ENCODE data around the gene PRND.
"Not testable (repeated sequence)": the region's sequence is repeated elsewhere in the genome, so short reads cannot be mapped to it uniquely, and the experiment has no call there.

Gene PRND

DNA sequence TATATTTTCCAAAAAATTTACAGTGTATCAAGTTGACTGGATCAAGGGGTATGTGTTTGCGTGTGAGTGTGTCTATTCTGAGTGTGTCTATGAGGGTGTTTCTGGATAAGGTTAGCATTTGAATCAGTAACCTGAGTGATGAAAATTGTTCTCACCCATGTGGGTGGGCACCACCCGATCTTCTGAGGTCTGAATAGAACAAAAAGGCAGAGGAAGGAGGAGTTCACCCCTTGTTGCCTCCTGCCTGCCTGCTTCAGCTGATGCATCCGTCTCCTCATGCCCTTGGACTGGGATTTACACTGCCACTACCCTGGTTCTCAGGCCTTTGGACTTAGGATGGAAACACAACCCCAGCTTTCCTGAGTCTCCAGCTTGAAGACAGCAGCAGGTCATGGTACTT is 13.7 kb upstream of the PRND start:
- in situ Hi-C loops (cut with MboI; ENCODE audit: low sequenced_read_pairs) = no loop called here

DNA sequence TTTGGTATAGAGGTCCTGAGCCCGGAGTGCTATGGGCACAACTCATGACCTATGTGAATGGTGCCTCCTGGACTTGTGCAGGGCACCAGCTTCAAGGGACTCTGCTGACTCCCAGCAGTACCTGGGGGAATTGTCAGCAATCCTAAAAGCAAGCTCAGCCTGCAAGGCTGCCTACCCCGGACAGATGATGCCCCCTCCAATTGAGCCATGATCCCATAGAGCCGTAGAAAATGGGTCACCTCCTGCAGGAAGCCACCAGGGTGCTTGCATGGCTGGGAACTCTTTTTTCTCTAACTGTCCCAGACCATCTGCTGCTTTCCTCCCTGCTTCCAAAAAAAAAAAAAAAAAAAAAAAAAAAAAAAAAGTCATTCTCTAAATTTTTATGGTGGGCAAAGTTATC is 12.9 kb upstream of the PRND start:
- in situ Hi-C loops (cut with MboI; ENCODE audit: low sequenced_read_pairs) = no loop called here

DNA sequence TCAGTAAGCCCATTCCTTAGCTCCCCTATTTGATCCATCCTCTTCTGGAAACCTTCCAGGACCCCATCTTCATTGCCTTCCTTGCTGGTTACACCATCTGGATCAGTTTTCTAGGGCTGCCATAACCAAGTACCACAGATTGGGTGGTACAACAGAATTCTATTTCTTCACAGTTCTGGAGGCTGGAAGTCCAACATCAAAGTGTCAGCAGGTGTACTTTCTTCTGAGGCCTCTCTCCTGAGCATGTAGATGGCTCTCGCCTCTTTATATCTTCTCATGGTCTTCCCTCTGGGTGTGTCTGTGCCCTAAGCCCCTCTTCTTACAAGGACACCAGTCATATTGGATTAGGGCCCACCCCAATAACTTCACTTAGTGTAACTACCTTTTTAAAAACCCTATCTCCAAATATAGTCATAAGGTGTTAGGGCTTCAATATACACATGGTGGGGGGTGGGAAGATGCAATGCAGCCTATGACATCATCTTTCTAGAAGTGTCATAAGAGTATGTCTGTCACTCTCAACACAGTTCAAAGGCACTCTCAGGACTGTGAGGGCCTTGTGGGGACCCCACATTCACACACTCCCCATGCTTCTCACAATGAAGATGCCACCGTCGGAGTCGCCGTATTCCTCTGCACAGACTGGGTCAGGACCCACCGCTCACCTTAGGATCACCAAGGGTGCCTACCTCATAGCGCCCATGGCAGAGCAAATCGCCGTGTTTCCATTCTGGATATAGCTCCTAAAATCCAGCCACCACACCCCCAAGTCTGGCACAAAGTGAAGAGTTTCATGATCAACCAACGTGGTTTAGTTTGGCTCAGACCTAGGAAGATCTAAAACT is 12.2 kb upstream of the PRND start:
- in situ Hi-C loops (cut with MboI; ENCODE audit: low sequenced_read_pairs) = loop anchor here (10.0 kb wide), 1 partner anchor 105 kb away; no protein-coding TSS in a partner anchor

DNA sequence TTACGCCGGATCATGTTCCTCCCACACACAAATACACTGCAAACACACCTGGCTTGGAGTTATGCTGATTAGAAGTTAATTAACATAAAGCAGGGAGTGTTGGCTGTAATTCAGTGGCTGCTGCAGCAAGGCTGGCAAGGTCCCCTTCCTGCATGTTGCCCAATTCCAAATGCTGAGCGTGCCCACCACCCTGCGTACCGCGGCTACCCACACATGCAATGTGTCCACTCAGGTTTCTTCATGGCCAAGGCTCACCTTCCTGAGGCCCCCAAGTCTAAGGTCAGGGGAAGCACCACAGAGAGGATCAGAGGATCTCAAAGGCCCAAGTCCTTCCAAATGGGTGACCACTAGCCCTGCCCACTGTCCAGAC is 11.6 kb upstream of the PRND start:
- in situ Hi-C loops (cut with MboI; ENCODE audit: low sequenced_read_pairs) = loop anchor here (10.0 kb wide), 1 partner anchor 105 kb away; no protein-coding TSS in a partner anchor

DNA sequence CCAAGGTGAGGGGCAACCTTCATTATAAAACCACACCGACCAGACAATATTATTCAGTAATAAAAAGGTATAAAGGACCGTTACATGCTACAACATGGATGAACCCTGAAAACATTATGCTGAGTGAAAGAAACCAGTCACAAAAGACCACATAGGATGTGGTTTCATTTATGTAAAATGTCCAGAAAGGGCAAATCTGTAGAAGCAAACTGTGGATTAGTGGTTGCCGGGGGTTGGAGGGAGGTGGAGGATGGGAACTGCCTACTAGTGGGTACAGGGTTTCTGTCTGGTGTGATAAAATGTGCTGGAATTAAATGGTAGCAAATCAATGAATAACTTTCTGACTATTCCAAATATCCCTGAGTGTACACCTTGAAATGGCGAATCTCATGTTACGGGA is 10.2 kb upstream of the PRND start:
- in situ Hi-C loops (cut with MboI; ENCODE audit: low sequenced_read_pairs) = loop anchor here (10.0 kb wide), 1 partner anchor 107 kb away; no protein-coding TSS in a partner anchor

DNA sequence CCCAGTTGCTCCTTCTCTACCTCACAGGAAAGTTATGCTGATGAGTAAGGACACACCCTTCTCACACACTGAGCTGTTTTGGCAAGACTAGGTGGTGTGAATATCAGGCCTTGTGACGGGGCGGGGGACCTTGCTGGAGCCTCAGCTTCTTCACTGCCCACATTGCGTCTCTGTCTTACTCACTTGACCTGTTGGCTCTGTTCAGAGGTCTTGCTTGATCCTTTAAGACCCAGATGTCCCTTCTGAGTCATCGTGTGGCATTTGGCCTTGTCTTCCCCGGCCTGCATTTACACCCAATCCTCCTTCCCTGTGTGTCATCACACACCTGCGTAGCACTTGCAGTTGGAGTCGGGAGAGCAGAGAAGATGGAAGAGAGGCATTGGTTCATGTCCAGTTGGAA is 8.3 kb upstream of the PRND start:
- in situ Hi-C loops (cut with MboI; ENCODE audit: low sequenced_read_pairs) = loop anchor here (10.0 kb wide), 1 partner anchor 109 kb away; no protein-coding TSS in a partner anchor

DNA sequence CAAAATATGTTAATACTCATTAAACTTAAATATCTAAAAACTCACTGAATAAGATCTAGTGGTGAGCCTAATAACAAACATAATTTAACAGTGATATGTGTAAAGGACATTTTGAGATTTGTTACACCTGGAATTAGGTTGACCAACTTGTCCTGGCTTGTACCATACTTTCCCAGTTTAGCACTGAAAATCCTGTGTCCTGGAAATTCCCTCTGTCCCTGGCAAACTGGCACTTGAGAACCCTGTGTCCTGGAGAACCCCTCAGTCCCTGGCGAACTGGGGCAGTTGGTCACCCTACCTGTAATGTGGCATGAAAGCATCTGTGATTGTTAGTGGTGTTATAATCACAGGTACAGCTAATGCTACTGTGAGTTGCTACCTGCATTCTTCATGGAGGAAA is 6.9 kb upstream of the PRND start:
- in situ Hi-C loops (cut with MboI; ENCODE audit: low sequenced_read_pairs) = loop anchor here (10.0 kb wide), 1 partner anchor 110 kb away; no protein-coding TSS in a partner anchor

DNA sequence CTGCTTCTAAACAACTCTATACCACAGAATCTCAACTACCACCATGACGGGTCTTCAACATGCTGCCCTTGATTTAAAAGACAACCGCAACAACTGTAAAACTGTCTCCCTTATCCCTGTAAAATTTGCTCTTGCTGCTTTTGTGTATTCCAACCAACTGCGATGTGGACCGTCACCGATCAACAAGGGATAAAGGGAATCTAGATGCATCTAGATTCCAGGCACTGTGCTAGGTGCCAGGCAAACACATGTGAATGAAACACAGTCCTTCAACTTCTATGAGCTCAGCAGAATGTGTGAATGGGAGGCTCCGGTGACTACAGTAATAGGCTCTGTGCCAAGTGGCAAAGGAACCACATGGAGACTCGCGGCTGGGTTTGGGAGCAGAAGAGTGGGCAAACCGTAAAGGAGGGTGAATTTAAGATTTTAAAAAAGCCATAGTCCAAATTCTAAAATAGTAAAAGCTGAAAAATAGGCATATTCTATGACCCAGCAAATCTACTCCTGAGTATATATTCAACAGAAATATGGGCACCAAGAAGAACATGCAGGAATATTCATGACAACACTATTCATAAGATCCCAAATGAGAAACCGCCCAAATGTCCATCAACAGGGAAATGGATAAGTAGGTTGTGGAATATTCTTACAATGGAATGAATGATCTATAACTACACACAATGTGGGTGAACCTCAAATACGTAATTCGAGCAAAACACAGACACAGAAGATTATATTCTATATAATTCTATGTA is 3.7 kb upstream of the PRND start:
- in situ Hi-C loops (cut with MboI; ENCODE audit: low sequenced_read_pairs) = loop anchor here (10.0 kb wide), 1 partner anchor 113 kb away; no protein-coding TSS in a partner anchor

DNA sequence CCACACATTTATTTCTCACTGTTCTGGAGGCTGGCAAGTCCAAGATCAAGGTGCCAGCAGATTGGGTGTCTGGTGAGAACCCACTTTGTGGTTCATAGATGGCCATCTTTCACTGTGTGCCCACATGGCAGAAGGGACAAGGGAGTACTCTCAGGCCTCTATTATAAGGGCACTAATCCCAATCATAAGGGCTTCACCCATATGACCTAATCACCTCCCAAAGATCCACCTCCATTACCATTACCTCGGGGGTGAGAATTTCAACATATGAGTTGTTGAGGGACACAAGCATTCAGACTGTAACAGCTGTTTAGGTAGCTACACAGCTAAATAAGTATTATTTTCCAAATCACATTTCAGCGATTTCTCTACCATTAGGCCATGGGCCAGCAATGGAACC is 2.5 kb upstream of the PRND start:
- in situ Hi-C loops (cut with MboI; ENCODE audit: low sequenced_read_pairs) = loop anchor here (10.0 kb wide), 1 partner anchor 114 kb away; no protein-coding TSS in a partner anchor

DNA sequence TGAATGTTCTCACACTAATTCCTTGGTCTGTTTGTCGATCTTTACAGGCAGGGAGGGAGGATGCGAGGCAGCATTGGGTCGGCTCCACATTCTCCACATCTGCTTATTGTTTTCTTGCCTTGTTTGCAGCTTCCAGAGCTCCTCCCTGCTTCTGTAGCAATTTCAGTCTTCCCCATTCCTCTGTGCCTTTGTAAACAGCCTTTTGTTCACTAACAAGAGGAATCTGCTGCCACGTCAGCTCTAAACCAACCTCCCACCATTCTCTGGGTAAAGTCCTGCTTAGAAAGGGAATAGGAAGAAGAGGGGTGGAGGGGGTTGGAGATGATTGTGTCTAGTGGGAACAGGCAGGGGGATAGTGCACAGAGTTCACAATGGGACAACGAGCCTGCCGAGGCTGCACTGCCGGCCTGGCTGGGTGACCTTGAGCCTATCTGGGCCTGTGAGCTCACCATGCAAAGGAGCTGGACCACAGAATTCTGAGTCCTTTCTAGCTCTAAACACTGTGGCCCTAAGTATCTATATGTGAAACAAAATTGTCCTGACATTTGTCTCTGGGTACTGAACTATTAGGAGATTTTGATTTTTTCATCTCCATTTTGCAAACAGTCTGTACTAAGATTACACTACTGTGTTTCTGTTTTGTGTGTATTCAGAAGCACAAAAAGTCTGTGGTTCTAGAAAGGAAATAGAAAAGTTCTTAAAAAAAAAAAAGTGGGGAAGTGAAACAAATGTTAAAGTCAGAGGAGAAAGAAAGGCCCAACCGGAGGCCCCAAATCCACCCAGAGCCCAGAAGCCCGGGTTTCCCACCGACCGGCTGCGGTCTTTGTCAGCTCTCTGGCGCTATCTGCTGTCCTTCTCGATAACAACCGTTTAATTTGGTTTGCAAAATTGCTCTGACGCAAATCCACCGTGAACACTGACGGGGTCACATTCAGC is 1.4 kb upstream of the PRND start:
- in situ Hi-C loops (cut with MboI; ENCODE audit: low sequenced_read_pairs) = no loop called here

DNA sequence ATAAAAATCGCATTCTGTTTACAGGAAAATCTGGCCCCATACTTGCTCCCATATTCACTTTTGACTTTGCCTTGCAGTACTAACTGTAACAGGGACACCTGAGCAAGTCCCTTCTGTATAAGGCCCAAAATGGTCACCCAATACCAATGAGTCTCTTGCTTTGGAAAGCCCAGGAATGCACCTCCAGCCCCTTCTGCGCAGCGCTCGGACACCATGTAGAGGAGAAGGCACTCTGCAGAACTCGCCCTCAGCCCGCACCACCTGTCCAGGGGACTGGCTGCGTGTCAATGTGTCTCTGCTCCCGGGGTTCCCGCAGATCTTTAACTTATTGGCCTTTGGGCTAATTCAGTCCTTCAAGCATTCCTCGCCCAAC is 746 bp upstream of the PRND start:
- in situ Hi-C loops (cut with MboI; ENCODE audit: low sequenced_read_pairs) = no loop called here

DNA sequence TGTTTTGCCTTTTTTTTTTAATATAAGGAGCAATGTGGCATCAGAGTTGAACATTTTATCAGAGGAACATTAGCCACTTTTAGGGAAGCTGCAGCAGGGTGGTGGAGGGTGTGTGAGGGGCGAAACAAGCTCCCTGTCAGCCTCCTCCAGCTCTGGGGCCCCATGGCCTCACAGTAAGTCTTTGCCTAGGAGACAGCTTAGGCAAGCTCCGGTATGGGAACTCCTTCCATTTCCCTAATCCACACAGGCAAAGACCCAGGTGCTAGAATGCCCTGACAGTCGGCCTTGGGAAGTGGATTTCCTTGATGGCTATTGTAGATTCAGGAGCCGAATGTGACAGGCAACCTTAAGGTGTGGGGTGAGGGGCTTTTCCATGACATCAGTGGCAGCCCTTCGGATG is 862 bp downstream of the PRND start:
- in situ Hi-C loops (cut with MboI; ENCODE audit: low sequenced_read_pairs) = no loop called here

DNA sequence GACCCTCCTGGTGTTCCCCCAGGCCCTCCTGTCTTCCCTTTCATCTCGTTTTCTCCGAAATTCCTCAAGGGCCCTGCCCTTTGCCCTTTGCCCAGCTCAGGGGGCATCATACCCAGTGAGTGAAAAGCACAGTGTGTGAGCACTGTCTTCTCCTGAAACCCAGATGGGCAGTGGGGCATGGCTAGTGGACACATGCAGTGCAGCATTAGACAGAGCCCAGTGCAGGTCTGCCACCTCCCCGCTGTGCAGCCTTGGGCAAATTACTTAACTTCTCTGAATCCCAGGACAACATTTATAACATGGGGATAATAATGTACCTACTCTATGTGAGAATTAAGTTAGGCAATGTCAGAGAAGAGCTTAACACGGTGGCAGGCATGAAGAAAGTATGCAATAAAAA is 1.3 kb downstream of the PRND start:
- in situ Hi-C loops (cut with MboI; ENCODE audit: low sequenced_read_pairs) = no loop called here

DNA sequence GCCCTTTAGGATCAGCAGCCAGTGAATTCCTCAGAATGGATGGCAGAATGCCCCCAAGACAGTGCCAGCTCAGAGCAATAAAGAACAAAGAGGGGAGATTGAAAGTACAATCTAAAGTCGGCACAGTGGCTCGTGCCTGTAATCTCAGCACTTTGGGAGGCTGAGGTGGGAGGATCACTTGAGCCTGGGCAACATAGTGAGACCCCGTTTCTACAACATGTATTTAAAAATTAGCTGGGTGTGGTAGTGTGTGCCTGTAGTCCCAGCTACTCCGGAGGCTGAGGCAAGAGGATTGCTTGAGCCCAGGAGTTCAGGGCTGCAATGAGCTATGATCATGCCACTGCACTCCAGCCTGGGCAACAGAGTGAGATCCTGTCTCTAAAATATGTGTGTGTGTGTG is 1.8 kb downstream of the PRND start:
- in situ Hi-C loops (cut with MboI; ENCODE audit: low sequenced_read_pairs) = not testable (repeated sequence)

DNA sequence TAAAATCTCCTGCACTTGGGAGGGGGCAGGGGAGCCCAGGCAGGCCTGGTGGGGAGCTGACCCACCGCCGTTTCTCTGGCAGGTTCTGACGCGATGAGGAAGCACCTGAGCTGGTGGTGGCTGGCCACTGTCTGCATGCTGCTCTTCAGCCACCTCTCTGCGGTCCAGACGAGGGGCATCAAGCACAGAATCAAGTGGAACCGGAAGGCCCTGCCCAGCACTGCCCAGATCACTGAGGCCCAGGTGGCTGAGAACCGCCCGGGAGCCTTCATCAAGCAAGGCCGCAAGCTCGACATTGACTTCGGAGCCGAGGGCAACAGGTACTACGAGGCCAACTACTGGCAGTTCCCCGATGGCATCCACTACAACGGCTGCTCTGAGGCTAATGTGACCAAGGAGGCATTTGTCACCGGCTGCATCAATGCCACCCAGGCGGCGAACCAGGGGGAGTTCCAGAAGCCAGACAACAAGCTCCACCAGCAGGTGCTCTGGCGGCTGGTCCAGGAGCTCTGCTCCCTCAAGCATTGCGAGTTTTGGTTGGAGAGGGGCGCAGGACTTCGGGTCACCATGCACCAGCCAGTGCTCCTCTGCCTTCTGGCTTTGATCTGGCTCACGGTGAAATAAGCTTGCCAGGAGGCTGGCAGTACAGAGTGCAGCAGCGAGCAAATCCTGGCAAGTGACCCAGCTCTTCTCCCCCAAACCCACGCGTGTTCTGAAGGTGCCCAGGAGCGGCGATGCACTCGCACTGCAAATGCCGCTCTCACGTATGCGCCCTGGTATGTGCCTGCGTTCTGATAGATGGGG is 3.0 kb downstream of the PRND start:
- in situ Hi-C loops (cut with MboI; ENCODE audit: low sequenced_read_pairs) = no loop called here

DNA sequence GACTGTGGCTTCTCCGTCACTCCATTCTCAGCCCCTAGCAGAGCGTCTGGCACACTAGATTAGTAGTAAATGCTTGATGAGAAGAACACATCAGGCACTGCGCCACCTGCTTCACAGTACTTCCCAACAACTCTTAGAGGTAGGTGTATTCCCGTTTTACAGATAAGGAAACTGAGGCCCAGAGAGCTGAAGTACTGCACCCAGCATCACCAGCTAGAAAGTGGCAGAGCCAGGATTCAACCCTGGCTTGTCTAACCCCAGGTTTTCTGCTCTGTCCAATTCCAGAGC is 3.5 kb downstream of the PRND start:
- in situ Hi-C loops (cut with MboI; ENCODE audit: low sequenced_read_pairs) = no loop called here

DNA sequence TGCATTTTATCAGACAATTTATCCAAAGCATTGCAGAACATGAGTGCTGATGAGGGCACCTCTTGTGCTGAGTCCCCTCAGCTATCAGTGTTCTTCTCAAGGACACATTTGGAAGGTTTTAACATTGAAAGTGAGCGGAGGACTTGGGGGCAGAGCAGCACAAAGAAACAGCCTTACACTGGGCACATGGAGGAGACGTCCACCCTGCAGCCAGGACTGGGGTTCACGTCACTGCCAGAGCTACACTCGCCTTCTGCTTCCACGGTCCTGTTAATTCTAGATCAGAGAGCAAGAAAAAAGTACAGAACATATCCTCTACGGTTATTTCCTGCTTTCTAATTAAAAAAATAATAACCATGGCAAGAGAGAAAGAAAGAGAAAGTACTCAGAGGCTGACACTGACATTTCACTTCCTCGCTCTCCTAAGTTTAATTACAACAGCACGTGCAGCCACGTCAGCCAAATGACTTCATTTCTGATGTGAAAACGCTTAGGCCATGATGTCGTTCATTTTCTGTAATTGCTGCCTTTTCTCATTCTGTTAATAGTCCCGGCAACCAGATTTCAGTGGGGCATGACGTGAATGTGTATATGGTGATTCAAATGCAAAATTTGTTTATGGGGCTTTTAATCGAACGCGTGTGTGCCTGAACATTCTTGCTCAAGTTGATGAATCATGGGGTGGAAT is 5.1 kb downstream of the PRND start:
- in situ Hi-C loops (cut with MboI; ENCODE audit: low sequenced_read_pairs) = no loop called here

DNA sequence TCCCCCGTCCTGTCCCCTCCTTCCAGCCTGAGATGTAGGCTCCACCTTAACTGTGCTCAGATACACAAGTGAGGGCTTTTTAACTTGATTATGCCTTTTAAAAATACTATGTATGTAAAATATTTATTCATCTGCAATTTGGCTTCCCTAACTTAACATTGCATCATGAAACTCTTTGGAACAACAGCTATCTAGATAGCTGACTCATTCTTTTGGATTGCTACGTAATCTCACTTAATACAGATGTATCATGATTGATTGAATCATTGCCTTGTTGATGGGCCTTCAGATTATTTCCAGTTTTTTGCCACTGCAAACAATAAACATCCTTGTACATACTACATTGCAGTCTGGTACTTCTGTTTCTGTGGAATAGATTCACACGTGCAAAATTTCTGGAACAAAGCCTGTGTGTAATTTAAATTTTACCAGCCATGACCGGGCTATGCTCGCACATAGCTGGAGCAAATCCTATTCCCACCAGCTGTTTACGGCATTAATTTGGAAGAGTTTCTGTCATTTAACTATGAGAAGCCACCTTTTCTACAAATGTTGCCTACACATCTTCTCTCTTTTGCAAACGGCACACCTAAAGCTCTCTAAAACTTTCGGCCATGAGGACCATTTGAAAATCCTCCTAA is 6.5 kb downstream of the PRND start:
- in situ Hi-C loops (cut with MboI; ENCODE audit: low sequenced_read_pairs) = no loop called here

DNA sequence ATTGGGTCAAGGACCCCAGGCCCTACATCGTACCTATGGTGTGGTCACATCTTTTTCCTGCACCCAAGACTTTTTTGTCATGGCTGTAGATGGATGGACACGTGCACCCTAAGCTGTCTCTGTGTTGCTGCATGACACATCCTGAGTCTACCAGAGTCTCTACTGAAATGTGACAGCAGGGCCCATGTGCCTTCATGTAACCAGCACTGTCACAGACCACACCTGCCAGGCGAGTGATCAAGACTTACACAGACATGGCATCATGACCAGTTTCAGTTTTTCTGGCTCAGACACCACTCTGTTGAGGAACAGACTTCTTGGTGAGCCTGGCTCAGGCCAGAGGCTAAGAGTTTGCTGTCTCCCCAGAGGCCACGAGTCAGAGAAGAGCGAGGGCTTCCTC is 7.6 kb downstream of the PRND start:
- in situ Hi-C loops (cut with MboI; ENCODE audit: low sequenced_read_pairs) = no loop called here
